DMS153 treated with DMSO at 0.1 percent for 48 hours (cell line): ENCODE results near the gene OR52E6.

Experiments used
- DNase-seq: peaks from one replicate; lab custom pipeline; 2025; ENCODE audit not compliant: unreplicated experiment; lab: John Stamatoyannopoulos, UW

The OR52E6 gene

DNA sequence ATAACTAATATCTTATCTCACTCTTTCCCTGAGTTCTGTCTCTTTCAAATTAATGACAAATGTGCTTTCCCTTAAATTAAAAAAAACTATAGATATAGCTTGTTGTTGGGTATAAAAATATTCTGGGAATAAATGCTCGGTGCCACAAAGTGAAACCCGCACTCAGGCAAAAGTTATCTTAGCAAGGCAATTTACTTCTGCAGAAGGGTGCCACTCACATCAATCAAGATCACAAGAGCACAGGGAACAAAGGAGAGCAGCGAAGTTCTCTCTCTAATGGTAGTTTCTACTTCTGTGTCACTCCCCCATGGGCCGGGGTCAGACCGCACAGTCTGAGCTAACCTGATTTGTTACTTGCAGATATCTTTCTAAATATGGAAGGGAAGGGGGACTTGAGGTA is 37.7 kb downstream of the OR52E6 start:
- DNase-seq, result no peak

DNA sequence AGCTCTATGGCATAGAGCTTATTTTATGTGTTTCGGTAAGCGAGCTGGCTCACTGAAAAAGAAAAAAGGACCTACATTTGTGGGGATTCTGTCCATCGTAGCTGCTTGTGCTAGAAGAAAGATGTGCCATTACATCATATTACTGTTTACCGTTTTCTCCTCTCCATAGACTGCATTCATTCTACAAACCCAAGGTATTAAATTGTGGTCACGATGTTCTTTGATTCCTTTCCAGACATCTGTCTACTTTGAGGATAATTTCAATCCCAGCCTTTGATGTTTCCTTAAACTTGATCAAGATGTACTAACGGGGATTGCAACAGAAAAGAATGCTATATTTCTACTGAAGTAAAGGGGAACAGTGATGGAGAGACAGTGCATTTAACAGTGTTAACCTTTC is 45.2 kb downstream of the OR52E6 start:
- DNase-seq, result no peak

DNA sequence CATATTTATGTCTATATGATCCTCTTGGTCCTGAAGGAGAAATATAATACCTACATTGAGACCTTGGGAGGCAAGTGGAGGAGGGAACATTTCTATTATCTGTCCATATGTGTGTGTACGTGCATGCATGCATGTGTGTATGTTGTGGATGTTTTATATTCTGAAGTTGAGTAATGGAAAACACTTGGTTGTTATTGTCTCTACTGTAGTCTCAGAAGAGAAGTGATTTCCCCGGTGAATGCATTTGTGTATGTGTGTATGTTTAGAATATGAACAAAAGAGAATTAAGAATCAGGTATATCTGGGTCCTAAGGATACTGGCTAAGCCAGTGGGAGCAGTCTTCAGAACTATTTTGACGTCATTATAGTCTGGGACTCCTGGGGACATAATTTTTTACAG is 50.5 kb downstream of the OR52E6 start, which contains the start of gene OR52N1:
Gene OR52N1, minus strand, starts transcription at position 101 of the 400 bp plus-strand sequence. CDS start 2,449 bp downstream, outside the sequence.
- DNase-seq, result no peak
